Ramos (cell line): ENCODE measurements around the gene THAP9.
"Not testable (repeated sequence)": the region's sequence is repeated elsewhere in the genome, so short reads cannot be mapped to it uniquely, and the experiment has no call there.

Experiments
- in situ Hi-C: fragments of 300-500 bp; cut with MboI; formaldehyde crosslinking; loops from one replicate; pipeline ENCODE4 v1.14.3; 2022; ENCODE audit warnings: low sequenced_read_pairs; ENCODE audit not compliant: unreplicated experiment

The THAP9 gene, protein sequence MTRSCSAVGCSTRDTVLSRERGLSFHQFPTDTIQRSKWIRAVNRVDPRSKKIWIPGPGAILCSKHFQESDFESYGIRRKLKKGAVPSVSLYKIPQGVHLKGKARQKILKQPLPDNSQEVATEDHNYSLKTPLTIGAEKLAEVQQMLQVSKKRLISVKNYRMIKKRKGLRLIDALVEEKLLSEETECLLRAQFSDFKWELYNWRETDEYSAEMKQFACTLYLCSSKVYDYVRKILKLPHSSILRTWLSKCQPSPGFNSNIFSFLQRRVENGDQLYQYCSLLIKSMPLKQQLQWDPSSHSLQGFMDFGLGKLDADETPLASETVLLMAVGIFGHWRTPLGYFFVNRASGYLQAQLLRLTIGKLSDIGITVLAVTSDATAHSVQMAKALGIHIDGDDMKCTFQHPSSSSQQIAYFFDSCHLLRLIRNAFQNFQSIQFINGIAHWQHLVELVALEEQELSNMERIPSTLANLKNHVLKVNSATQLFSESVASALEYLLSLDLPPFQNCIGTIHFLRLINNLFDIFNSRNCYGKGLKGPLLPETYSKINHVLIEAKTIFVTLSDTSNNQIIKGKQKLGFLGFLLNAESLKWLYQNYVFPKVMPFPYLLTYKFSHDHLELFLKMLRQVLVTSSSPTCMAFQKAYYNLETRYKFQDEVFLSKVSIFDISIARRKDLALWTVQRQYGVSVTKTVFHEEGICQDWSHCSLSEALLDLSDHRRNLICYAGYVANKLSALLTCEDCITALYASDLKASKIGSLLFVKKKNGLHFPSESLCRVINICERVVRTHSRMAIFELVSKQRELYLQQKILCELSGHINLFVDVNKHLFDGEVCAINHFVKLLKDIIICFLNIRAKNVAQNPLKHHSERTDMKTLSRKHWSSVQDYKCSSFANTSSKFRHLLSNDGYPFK

DNA sequence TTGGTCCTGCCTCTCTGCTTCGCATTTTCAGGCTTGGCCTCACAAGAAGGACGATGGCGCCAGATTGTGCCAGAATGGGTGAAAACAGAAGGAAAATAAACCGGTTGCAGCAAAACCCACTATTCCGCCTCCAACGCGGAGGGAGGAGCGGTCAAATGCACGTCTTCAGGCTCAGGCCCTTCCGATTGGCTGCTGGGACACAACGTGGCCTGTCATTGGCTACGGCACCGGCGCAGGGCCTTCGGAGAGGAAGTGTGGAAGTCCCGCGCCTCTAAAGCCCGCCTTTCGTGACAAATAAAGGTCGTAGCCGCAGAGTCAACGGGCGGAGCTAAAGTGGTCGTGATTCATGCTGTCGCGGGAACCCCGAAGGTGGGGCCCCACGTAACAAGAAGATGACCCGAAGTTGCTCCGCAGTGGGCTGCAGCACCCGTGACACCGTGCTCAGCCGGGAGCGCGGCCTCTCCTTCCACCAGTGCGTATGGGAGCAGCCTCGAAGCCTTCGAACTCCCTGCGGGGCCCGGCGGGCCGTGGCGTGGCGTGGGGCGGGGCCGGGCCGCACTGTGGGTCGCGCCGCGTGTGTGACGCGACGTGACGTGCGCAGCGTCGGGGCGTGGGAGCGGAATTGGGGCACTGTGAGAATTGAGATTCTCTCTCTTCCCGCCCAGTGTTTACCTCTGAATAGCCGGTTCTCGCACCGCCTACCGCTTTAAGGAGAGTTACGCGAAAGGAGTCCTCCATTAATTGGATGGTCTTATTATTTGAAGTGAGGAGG is at the start of gene THAP9:
Gene THAP9 (plus strand): TSS at position 325 of the 772 bp plus-strand sequence. CDS start 68 bp downstream, at position 393.
- in situ Hi-C loops = no loop called here

DNA sequence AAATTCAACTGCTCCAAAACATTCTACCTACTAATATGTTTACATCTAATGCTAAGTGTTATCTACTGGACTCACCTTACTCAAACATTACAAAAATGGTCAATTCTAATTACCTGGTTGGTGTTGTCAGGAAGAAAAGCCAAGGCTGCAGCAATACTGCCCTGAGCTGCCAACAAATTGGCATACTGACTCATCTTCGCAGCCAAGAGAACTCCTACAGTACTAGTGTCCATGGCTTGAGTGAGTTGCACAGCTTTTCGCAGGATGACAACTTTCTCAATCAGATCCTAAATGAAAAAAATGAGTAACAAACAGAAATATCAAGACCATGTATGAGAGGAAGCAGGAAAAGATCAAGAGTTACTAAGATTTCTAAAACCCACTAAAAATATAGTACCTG is 49.2 kb upstream of the THAP9 start:
- in situ Hi-C loops = no loop called here

DNA sequence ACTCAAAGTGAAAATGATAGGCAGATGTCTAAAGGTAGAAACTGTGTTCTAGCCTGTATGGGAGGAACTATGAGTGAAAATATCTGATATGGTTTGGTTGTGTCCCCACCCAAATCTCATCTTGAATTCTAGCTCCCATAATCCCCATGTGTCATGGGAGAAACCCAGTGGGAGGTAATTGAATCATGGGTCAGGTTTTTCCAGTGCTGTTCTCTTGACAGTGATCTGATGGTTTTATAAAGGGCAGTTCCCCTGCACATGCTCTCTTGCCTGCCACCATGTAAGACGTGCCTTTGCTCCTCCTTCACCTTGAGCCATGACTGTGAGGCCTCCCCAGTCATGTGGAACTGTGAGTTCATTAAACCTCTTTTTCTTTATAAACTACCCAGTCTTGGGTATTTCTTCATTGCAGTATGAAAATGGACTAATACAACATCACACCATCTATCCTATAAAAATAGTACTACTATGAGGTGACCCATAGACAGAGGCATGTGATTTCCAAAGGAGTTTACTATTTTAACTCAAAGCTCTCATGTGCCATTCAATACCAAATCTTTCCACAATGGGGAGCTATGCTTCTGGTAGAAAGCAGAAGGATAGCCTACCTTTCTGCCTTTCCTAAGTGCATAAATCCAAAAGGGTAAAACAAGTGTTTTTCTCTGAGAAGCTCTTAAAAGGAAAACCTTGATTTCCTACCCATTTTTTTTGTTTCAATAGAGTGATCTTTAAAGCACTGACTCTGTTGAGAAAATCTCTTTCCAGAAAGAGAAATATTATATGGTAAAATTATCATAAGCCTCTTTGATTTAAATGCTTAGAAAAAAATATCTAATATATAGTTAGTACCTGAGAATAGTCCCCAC is 48.4 kb upstream of the THAP9 start:
- in situ Hi-C loops = no loop called here

DNA sequence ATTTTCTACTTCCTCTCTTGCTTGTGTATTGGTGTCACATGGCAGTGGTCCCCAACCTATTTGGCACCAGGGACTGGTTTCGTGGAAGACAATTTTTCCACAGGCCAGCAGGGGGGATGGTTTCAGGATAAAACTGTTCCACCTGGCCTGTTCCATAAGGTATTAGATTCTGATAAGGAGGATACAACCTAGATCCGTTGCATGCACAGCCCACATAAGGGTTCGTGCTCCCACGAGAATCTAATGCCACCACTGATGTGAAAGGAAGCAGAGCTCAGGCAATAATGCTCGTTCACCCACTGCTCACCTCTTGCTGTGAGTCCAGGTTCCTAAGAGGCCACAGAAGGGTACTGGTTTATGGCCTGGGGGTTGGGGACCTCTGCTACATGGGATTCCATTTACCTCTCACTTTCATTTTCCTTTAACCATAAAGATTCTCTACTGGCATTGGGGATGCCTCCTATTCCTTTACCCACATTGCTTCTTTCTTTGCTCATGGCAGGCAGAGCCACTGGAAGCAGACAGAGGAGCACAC is 47.7 kb upstream of the THAP9 start:
- in situ Hi-C loops = no loop called here

DNA sequence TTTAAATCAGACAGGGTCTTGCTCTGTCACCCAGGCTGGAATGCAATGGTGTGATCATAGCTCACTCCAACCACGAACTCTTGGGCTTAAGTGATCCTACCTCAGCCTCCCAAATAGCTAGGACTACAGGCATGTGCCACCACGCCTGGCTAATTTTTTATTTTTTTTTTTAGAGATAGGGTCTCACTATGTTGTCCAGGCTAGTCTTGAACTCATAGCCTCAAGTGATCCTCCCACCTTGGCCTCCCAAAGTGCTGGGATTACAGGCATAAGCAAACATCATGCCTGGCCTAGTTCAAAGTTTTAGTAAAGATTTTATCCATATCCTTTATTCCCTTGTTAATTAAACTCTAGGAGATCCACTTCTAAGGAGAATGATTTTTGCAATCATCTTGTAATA is 40.0 kb upstream of the THAP9 start:
- in situ Hi-C loops = not testable (repeated sequence)

DNA sequence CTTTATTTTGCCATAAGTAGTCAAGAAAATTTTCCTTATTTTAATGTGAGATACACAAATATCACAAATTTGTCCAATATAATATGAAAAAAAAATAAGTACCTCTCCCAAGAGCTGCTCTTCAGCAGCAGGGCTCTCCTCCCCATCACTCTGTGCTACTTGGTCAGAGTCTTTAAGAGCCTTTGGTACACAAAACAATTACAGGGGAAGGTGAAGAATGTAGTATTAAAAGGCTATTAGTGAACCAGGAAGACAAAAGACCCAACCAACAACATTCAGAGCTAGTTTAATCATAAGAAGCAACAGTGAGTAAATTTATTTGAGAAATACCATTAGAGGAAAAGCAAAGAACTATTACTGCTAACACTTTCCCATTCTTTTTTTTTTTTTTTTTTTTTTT is 39.0 kb upstream of the THAP9 start:
- in situ Hi-C loops = no loop called here

DNA sequence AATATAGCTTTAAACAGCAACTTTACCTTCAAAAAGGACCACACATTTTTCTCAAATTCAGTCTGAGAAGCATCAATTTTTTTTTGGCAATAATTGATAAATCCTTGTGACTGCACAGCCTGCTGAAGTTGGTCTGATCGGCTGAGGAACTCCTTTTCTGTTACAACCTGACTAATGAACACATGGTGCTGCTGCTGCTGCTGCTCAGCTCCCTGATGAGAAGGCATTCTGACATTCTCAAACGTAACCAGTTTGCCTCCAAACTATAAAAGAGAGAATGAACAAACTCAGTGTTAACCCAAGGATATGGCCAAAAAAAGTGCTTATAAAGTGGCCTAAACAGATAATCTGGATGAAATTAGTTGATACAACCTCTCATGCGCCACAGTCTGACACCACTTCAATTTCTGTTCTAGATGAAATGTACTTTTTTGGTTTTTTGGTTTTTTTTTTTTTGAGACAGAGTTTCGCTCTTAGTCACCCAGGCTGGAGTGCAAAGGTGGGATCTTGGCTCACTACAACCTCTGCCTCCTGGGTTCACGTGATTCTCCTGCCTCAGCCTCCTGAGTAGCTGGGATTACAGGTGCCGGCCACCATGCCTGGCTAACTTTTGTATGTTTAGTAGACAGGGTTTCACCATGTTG is 36.1 kb upstream of the THAP9 start:
- in situ Hi-C loops = no loop called here

DNA sequence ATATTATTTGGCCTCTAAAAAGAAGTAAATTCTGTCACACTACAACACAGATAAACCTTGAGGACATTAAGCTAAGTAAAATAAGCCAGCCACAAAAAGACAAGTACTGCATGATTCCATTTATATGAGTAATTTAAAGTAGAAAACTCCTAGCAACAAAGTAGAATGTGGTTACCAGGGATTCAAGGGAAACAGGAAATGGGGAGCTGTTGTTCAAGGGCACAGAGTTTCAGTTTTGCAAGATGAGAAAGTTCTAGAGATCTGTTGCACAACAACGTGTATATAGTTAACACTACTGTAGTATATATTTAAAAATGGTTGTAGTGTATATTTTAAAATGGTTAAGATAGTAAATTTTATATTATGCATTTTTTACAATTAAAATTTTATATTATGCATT is 34.9 kb upstream of the THAP9 start:
- in situ Hi-C loops = no loop called here

DNA sequence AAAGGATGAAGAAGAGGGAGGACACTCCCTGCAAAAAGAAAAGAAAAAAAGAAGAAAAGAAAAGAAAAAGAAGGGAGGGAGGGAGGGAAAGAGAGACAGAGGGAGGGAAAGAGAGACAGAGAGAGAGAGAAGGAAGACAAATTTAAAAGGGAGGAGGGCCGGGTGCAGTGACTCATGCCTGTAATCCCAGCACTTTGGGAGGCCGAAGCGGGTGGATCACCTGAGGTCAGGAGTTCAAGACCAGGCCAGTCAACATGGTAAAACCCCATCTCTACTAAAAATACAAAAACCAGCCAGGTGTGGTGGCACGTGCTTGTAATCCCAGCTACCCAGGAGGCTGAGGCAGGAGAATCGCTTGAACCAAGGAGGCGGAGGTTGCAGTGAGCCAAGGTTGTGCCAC is 34.5 kb upstream of the THAP9 start:
- in situ Hi-C loops = not testable (repeated sequence)

DNA sequence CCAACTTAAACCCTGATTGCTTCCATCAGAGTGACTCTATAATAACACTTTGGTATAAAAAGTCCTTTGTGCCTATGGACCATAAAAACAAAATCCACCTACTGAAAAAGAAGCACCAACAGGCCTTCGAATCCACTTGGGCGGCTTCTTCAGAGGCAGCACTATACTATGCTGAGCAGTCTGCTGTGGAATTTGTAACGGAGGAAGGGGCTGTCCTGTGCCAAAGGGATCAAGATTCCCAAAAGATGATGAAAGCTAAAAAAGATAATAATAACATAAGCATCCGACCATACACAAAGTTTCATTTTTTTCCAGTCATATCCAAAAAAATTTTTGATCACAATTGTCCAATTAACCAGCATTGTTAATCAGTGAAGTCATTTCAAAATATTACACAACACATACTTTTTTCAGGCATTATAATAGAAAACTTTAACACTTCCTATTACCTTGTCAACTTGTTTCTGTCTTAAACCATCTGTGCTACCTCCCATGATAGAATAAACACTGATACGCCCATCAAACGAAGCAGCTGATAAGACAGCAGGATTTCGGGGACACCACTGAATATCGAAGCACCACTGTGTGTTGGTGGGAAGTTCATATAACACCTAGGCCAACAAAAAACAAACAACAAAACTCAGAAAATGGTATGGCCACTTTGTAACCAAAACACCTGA is 33.7 kb upstream of the THAP9 start:
- in situ Hi-C loops = no loop called here

DNA sequence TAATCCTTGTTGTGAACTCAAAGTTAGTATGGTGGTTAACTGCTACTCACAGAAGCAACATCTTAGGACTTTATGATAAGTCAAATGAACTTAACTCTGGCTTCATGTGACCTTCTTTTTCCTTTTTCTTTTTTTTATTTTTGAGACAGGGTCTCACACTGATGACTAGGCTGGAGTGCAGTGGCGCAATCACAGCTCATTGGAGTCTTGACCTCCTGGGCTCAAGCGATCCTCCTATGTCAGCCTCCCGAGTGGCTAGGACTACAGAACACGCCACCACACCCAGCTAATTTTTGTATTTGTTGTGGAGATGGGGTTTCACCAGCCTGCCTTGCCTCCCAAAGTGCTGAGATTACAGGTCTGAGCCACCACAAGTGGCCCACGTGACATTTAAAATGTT is 32.0 kb upstream of the THAP9 start:
- in situ Hi-C loops = no loop called here

DNA sequence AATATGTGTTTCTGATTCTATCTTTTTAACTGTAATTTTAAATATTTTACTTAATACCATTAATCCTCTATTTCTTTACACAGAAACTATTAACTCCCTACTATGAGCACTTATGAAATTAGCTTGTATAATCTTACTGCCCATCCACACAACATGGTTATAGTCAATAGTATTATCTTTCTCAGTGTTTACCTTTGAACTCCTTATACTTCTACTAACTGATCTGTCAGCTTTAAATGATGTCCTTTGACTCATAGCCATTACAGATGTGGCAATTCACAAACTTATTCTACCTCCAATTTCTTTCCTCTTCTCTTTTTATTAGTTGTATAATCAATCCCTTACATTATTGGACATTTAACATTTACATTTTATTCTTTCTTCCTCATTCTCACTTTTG is 15.1 kb upstream of the THAP9 start:
- in situ Hi-C loops = loop anchor here (25.0 kb wide), 1 partner anchor 402 kb away; the partner anchor contains the start of gene COQ2

DNA sequence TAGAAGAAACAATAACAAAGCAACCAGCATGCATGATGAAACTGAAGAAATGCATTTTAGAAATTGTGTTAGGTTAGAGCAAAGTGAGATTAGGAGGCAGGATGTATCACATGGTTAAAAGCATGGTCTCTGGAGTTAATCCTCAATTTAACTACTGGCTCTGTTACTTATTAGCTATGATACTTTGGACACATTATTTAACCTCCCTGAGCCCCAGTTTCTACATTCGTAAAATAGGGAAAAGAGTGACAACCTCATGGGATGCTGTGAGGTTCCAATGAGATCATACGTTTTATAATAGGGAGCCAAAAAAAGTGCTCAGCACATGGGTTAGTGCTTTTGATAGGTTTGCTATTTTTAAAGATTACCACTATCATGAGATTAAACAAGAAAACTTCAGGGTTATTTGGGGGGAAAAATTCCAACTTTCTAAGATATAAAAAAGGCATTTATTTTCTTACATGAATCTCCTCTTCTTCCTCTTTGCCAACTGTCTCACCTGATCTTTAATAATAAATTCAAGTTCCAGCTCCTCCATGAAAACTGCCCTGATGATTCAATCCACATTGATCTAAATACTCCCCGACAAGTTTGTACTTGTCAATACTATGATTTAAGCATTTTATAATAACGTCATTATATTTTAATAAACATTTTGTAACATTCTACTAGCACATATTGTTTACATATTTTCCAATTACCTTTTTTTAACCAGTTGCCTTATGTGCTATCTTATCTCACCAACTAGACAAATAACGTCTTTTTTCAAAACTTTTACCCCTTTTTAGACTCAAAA is 14.2 kb upstream of the THAP9 start:
- in situ Hi-C loops = loop anchor here (25.0 kb wide), 1 partner anchor 401 kb away; the partner anchor contains the start of gene COQ2

DNA sequence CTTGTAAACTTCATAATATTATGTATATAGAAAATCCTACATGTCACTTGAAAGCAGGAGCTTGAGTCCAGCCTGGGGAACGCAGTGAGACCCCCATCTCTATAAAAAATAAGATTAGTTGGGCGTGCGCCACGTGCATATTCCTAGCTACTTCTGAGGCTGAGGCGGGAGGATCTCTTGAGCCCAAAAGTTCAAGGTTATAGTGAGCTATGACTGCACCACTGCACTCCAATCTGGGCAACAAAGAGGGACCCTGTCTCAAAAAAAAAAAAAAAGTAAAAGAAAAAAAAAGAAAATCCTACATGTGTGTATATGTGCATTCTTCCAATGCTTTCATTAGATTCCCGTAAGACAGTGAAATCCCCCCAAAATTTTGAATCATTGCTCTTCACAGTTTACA is 11.2 kb upstream of the THAP9 start:
- in situ Hi-C loops = loop anchor here (25.0 kb wide), 1 partner anchor 398 kb away; the partner anchor contains the start of gene COQ2

DNA sequence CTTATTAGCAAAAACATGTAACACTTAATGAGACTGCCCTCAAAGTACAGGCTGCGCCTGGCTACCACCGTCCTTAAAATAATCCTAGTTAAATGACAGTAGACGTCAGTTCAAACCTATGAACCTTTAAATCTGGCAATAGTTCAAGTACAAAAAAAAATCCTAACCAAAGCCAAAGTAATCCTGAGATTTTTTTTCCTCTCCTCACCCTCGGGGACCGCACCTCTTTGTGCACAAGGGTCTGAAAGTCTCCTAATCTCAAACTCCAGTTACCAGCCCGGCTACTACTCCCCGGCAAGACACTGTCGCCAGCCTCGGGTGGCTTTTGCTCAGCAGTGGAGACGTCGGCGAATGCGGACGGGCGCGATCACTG is 10.0 kb upstream of the THAP9 start:
- in situ Hi-C loops = loop anchor here (25.0 kb wide), 1 partner anchor 397 kb away; the partner anchor contains the start of gene COQ2

DNA sequence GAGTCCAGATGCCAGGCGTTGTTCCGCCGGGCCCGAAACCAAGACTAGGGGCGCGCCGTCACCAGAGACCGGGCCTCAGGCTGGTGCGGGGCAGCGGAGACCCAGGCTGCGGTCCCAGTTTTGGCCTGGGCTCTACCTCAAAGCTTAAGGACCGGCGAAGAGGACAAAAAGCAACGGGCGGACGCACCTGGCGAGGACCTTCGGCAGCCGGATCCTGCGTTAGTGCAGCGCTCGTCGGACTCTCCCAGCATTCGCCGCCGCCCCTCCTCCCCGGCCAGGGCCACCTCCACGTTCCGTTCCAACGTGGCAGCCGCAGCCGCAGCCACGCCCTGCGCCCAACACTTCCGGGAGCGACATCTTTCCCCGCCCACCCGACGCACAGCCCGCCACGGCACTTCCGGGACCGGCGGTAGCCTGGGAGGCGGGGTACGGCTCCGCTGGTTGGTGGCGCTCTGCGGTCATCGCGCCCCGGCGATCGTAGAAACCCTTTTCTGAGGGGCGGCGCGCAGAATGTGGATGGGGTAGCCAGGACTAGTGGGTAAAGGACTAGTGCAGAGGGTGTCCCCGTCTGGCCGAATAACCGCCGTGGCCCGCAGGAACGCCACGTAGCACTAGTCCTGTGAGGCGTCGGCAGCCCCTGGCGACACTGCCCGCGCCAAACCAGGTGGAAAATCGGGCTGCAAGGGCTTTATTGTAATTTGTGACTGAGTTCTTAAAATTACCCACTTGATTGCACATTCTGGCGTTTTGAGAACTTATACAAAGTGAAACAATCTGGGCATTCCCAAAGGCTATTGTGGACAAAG is 9.4 kb upstream of the THAP9 start, which contains the start of gene SEC31A:
Gene SEC31A (minus strand): TSS at position 253 of the 806 bp plus-strand sequence. CDS start 9,217 bp downstream, outside the sequence.
- in situ Hi-C loops = loop anchor here (25.0 kb wide), 1 partner anchor 396 kb away; the partner anchor contains the start of gene COQ2
